Sigmoid colon (tissue), 7 donors: ENCODE measurements around the gene BCAS3. TPM values are rescaled to one million over a fixed set of nuclear protein-coding genes. Genes with fewer than 3 reads are reported as not detected.

Experiments
- DNase-seq: peaks from one replicate; pipeline ENCODE4 v3.0.0-alpha.2; 2019
- H3K27ac ChIP-seq, 4 donors: fragments of 200-600 bp; sonication (generic); one replicate each; pipeline ENCODE4 v1.5.1; 2016 to 2019; ENCODE audit warnings: mild to moderate bottlenecking in 1 of 4
- H3K27me3 ChIP-seq, 3 donors: fragments of 200-600 bp; sonication (generic); one replicate each; pipeline ENCODE4 v1.5.1; 2019; ENCODE audit warnings: mild to moderate bottlenecking in 1 of 3
- H3K36me3 ChIP-seq, 4 donors: fragments of 200-600 bp; sonication (generic); one replicate each; pipeline ENCODE4 v1.5.1; 2016 to 2019
- H3K4me1 ChIP-seq, 4 donors: fragments of 200-600 bp; sonication (generic); one replicate each; pipeline ENCODE4 v1.5.1; 2017 to 2019
- H3K4me3 ChIP-seq, 4 donors: fragments of 200-600 bp; sonication (generic); one replicate each; pipeline ENCODE4 v1.5.1; 2017 to 2019; ENCODE audit warnings: mild to moderate bottlenecking in 2 of 4, moderate library complexity in 1 of 4
- H3K9me3 ChIP-seq, 4 donors: fragments of 200-600 bp in 3 of 4; sonication (generic) in 3 of 4; one replicate each; pipeline versions ENCODE4 v1.5.1 to v1.6.1; 2013 to 2019
- CTCF ChIP-seq, 4 experiments: fragments of 450-650 bp in 3 of 4; fragments of 200-600 bp in 1 of 4; IDR thresholded peaks; one replicate each; pipeline ENCODE4 v1.5.1; 2016 to 2019; ENCODE audit warnings: antibody characterized with exemption in 4 of 4, mild to moderate bottlenecking in 3 of 4, moderate library complexity in 2 of 4
- EP300 ChIP-seq, 4 donors: sonication (generic); formaldehyde crosslinking; IDR thresholded peaks; one replicate each; pipeline ENCODE4 v1.6.1; 2017; ENCODE audit warnings: antibody characterized with exemption in 4 of 4
- POLR2A ChIP-seq, 2 donors: fragments of 450-650 bp; IDR thresholded peaks; one replicate each; pipeline ENCODE4 v1.6.1; 2016; ENCODE audit warnings: antibody characterized with exemption in 2 of 2, mild to moderate bottlenecking in 2 of 2, moderate library complexity in 2 of 2
- POLR2AphosphoS5 ChIP-seq, 4 donors: sonication (generic); formaldehyde crosslinking; IDR thresholded peaks; one replicate each; pipeline ENCODE4 v1.6.1; 2017; ENCODE audit warnings: antibody characterized with exemption in 4 of 4
- whole genome bisulfite sequencing, 2 donors: extraction: QIAGEN DNeasy Blood & Tissue Kit; methylation state at CpG; one replicate each; pipeline ENCODE4 v1.1.7; 2013; 5-methylcytosine and 5-hydroxymethylcytosine counted together
- intact Hi-C: fragments of 100-400 bp; cut with DNase I; formaldehyde crosslinking; loops from one replicate; pipeline ENCODE4 v1.15.1; 2023
- polyA plus RNA-seq, 3 donors: library from polyadenylated mRNA; stranded (reverse); fragments of 200-250 nt; gene quantifications; one replicate each; pipeline ENCODE4 v1.2.3, GENCODE V29; 2013
- total RNA-seq, 4 donors: library from RNA; depleted of rRNA; stranded (reverse); fragments of >200 nt; gene quantifications; one replicate each; pipeline ENCODE4 v1.1.0, GENCODE V29; 2016
- donor health status: healthy with polysubstance abuse.
- donor health status: Bipolar disorder and iron deficiency.
- donor health status: healthy.

Gene BCAS3
- total and polyA plus RNA-seq, 7 donors, result 6.3 to 38.5 (median 28.5) TPM

DNA sequence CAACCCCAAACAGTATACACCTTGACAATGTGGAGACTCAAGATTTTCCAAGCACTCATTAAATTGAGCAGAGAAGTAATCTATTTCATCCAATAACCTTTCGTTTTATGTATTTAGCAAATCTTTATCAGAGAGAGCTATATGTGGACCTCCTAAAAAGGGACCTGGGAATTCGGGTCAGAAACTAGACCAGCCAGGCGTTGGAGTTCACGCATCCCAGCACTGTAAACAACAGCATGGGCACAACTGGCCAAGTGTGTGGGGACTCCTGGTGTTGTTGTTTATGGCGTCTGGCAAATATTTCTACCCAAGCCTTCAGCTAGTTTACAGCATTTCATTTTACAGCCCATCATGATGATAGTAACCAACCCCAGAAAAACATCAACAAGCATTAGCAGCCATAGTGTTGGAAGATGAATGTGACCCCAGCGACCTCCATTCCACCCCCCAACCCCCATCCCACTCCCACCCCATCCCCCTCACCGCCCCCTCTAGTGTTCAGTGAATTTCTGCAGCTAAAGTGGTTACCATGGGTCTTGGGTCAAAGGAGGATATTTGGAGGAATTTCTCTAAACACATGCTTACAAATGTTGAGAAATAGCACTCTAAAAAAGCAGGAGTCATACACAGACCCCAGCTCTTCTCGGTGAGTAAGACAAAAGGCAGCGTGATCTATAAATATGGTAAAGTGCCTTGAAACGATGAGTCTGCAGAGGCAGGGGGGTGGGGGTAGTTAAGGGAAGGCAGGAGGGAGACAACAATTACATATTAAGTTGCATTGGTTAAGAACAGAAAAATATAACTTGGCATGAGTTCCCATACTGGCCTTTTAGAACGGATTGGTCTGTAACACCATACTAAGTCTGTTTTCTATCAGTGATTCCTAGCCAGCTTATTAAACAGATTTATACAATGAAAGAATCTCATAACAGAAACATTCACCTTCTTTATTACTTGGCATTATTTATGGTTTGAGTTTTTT lies 630.5 kb downstream of the BCAS3 start:
- Histone ChIP-seq H3K4me1 (peaks cover 0 to 25% (median 23%) of the 10 kb centered on the region in 4 donors), H3K27ac (peak overlapping the region in 2 of 4 donors; percentile 31 to 58)
- DNase-seq, result no peak

GRCh38 chr17:61309362-61310256 lies 632.0 kb downstream of the BCAS3 start:
- Histone ChIP-seq H3K27me3 (peaks cover 0 to 13% (median 3%) of the 10 kb centered on the region in 3 donors), H3K9me3 (peaks cover 0 to 2% (median 0%) of the 10 kb centered on the region in 4 donors), H3K4me1 (peaks cover 0 to 39% (median 37%) of the 10 kb centered on the region in 4 donors), H3K27ac (peak overlapping the region in 2 of 4 donors; percentile 31 to 58), H3K4me3 (no peak overlapping the region), H3K36me3 (no peaks in the 10 kb centered on the region)
- no peak for DNase-seq
- WGBS, 2 donors, result 88% methylated on average over 13 of the region's 13 CpGs
- intact Hi-C loops, result no loop called here
- no peak for TF ChIP-seq POLR2AphosphoS5 (IDR thresholded peaks at IDR 0.05)
- TF ChIP-seq EP300 (IDR thresholded peaks at IDR 0.05), result no peak
- TF ChIP-seq POLR2A (IDR thresholded peaks at IDR 0.05), result no peak
- no peak for TF ChIP-seq CTCF (IDR thresholded peaks at IDR 0.05)

More for the DNA sequence above, 630.5 kb downstream of the BCAS3 start:
- Histone ChIP-seq H3K9me3 (peaks cover 0 to 2% (median 0%) of the 10 kb centered on the region in 4 donors), H3K36me3 (no peaks in the 10 kb centered on the region), H3K4me3 (no peak overlapping the region), H3K27me3 (peaks cover 0 to 13% (median 3%) of the 10 kb centered on the region in 3 donors)
- intact Hi-C loops, result no loop called here
- 77 to 83% methylated on average over 11 of the region's 11 CpGs for WGBS, 2 donors
- TF ChIP-seq CTCF (IDR thresholded peaks at IDR 0.05), result no peak
- TF ChIP-seq POLR2AphosphoS5 (IDR thresholded peaks at IDR 0.05), result peak in 3 of 4 donors; percentile 54 to 74 (median 72)

- Histone ChIP-seq H3K4me3 (no peak overlapping the region), H3K27me3 (peaks cover 0 to 13% (median 3%) of the 10 kb centered on the region in 3 donors), H3K36me3 (no peaks in the 10 kb centered on the region), H3K27ac (no peak overlapping the region), H3K9me3 (peaks cover 0 to 2% (median 0%) of the 10 kb centered on the region in 4 donors), H3K4me1 (peaks cover 0 to 49% (median 43%) of the 10 kb centered on the region in 4 donors)
- DNase-seq, result no peak
- no peak for TF ChIP-seq POLR2A (IDR thresholded peaks at IDR 0.05)
- no peak for TF ChIP-seq POLR2AphosphoS5 (IDR thresholded peaks at IDR 0.05)
- no peak for TF ChIP-seq CTCF (IDR thresholded peaks at IDR 0.05)
- TF ChIP-seq EP300 (IDR thresholded peaks at IDR 0.05), result no peak
- intact Hi-C loops, result no loop called here
- 84 to 90% methylated on average over 6 of the region's 6 CpGs for WGBS, 2 donors
These were observed 632.9 kb downstream of the BCAS3 start for GRCh38 chr17:61310590-61310989.

- intact Hi-C loops, result no loop called here
- Histone ChIP-seq H3K27ac (no peak overlapping the region), H3K4me1 (peaks cover 0 to 49% (median 43%) of the 10 kb centered on the region in 4 donors), H3K4me3 (no peak overlapping the region), H3K9me3 (no peaks in the 10 kb centered on the region), H3K36me3 (no peaks in the 10 kb centered on the region), H3K27me3 (peaks cover 0 to 14% (median 3%) of the 10 kb centered on the region in 3 donors)
- WGBS, 2 donors, result 93 to 94% methylated on average over 15 of the region's 15 CpGs
- no peak for DNase-seq
- TF ChIP-seq POLR2AphosphoS5 (IDR thresholded peaks at IDR 0.05), result no peak
- TF ChIP-seq POLR2A (IDR thresholded peaks at IDR 0.05), result no peak
- no peak for TF ChIP-seq CTCF (IDR thresholded peaks at IDR 0.05)
These were observed 635.0 kb downstream of the BCAS3 start for GRCh38 chr17:61312406-61313295.
